ENCODE results near the gene PABPN1. TPM values are rescaled to one million over a fixed set of nuclear protein-coding genes. Genes with fewer than 3 reads are reported as not detected.

PABPN1 gene
- total and polyA plus RNA-seq, 2 of the 13 experiments (the other 11 are each of a cell fraction or from before 2014, with no cell fraction given) = 233 to 524 TPM

DNA sequence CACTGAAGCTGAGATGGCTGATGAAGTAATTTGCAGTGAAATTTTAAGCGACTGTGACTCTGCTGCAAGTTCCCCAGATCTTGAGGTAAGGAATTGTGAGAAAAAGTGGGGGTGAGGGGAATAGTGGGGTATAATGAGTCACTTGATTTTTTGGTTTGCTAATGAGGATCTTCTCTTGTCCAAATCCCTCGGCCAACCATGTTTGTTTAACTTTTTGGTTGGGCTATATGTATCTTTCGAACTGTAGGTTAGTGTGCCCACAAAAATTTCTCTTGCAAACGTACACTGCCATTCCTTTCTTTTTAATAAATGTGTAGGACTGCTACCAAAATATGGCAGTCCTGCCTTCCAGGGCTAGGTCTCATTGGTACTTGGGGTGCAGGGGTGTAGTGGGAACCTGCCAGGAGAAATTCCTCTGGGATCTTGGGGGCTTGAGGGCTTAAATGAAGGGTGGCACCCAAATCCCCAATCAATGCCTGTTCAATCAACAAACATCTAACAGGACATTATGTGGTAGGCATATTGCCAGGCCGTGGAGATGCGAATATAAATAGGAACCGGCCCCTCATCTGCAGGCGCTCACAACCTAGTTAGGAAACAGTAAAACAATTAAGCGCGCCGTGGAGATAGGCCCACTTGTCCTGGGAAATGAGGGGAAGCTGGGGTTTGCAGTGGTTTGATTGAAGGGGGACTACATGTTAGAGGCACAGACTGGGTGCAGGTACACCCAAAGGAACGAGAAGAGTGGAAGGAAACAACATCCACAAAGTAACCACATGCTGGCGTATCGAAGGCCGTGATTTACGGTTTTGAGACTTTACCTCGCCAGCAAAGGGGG lies 1.3 kb upstream of the PABPN1 start (continued):
- TF ChIP-seq, protein P1, sequence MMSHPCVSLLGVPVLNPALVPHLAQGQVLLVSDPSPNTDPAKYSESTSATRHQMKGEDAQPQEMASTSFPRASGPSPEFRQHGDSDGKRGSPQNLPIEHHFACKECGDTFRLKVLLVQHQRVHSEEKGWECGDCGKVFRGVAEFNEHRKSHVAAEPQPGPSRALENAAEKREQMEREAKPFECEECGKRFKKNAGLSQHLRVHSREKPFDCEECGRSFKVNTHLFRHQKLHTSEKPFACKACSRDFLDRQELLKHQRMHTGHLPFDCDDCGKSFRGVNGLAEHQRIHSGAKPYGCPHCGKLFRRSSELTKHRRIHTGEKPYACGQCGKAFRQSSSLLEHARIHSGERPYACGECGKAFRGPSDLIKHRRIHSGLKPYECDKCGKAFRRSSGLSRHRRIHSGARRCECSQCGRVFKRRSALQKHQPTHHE (CRISPR knock-in tag; IDR thresholded peaks at IDR 0.05; ENCODE audit: borderline replicate concordance) = peak; percentile 47; the same call in 1 of the 2 replicates
- TF ChIP-seq JARID2 (CRISPR knock-in tag; IDR thresholded peaks at IDR 0.05; ENCODE audit: insufficient replicate concordance) = no peak
- TF ChIP-seq, protein P2, sequence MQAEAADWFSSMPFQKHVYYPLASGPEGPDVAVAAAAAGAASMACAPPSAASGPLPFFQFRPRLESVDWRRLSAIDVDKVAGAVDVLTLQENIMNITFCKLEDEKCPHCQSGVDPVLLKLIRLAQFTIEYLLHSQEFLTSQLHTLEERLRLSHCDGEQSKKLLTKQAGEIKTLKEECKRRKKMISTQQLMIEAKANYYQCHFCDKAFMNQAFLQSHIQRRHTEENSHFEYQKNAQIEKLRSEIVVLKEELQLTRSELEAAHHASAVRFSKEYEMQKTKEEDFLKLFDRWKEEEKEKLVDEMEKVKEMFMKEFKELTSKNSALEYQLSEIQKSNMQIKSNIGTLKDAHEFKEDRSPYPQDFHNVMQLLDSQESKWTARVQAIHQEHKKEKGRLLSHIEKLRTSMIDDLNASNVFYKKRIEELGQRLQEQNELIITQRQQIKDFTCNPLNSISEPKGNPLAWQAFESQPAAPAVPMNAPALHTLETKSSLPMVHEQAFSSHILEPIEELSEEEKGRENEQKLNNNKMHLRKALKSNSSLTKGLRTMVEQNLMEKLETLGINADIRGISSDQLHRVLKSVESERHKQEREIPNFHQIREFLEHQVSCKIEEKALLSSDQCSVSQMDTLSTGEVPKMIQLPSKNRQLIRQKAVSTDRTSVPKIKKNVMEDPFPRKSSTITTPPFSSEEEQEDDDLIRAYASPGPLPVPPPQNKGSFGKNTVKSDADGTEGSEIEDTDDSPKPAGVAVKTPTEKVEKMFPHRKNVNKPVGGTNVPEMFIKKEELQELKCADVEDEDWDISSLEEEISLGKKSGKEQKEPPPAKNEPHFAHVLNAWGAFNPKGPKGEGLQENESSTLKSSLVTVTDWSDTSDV (CRISPR knock-in tag; IDR thresholded peaks at IDR 0.05) = peak; percentile 84; the same call in 1 of the 2 replicates
- TF ChIP-seq, protein P3, sequence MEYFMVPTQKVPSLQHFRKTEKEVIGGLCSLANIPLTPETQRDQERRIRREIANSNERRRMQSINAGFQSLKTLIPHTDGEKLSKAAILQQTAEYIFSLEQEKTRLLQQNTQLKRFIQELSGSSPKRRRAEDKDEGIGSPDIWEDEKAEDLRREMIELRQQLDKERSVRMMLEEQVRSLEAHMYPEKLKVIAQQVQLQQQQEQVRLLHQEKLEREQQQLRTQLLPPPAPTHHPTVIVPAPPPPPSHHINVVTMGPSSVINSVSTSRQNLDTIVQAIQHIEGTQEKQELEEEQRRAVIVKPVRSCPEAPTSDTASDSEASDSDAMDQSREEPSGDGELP (IDR thresholded peaks at IDR 0.05; ENCODE audit: borderline replicate concordance, low read depth) = no peak
- TF ChIP-seq, protein P4, sequence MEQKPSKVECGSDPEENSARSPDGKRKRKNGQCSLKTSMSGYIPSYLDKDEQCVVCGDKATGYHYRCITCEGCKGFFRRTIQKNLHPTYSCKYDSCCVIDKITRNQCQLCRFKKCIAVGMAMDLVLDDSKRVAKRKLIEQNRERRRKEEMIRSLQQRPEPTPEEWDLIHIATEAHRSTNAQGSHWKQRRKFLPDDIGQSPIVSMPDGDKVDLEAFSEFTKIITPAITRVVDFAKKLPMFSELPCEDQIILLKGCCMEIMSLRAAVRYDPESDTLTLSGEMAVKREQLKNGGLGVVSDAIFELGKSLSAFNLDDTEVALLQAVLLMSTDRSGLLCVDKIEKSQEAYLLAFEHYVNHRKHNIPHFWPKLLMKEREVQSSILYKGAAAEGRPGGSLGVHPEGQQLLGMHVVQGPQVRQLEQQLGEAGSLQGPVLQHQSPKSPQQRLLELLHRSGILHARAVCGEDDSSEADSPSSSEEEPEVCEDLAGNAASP (CRISPR knock-in tag; IDR thresholded peaks at IDR 0.05; ENCODE audit: borderline replicate concordance) = 0 out of 2 replicates have a peak, but pooled peaks have one; percentile 6
- TF ChIP-seq ZNF441 (CRISPR knock-in tag; IDR thresholded peaks at IDR 0.05; ENCODE audit: borderline replicate concordance) = no peak
- no peak; the same call in 1 of the 2 replicates for TF ChIP-seq ZNF124 (CRISPR knock-in tag; IDR thresholded peaks at IDR 0.05)
- peak; percentile 15 for TF ChIP-seq CCAR2 (optimal IDR thresholded peaks at IDR 0.05; ENCODE audit: low read depth, low read length)
- peak; percentile 92; the same call in 1 of the 2 replicates for TF ChIP-seq NFIB (CRISPR knock-in tag; IDR thresholded peaks at IDR 0.05; ENCODE audit: borderline replicate concordance)
- peak; percentile 43; the same call in 1 of the 2 replicates for TF ChIP-seq CC2D1A (CRISPR knock-in tag; IDR thresholded peaks at IDR 0.05)
- no peak for TF ChIP-seq ZNF841 (CRISPR knock-in tag; IDR thresholded peaks at IDR 0.05; ENCODE audit: borderline replicate concordance)
- TF ChIP-seq ZNF3 (CRISPR knock-in tag; IDR thresholded peaks at IDR 0.05) = peak; percentile 50; the same call in 1 of the 2 replicates
- TF ChIP-seq, protein P5, sequence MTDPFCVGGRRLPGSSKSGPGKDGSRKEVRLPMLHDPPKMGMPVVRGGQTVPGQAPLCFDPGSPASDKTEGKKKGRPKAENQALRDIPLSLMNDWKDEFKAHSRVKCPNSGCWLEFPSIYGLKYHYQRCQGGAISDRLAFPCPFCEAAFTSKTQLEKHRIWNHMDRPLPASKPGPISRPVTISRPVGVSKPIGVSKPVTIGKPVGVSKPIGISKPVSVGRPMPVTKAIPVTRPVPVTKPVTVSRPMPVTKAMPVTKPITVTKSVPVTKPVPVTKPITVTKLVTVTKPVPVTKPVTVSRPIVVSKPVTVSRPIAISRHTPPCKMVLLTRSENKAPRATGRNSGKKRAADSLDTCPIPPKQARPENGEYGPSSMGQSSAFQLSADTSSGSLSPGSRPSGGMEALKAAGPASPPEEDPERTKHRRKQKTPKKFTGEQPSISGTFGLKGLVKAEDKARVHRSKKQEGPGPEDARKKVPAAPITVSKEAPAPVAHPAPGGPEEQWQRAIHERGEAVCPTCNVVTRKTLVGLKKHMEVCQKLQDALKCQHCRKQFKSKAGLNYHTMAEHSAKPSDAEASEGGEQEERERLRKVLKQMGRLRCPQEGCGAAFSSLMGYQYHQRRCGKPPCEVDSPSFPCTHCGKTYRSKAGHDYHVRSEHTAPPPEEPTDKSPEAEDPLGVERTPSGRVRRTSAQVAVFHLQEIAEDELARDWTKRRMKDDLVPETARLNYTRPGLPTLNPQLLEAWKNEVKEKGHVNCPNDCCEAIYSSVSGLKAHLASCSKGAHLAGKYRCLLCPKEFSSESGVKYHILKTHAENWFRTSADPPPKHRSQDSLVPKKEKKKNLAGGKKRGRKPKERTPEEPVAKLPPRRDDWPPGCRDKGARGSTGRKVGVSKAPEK (CRISPR knock-in tag; IDR thresholded peaks at IDR 0.05; ENCODE audit: borderline replicate concordance) = peak; percentile 90; the same call in 1 of the 2 replicates
- TF ChIP-seq ZNF891 (CRISPR knock-in tag; IDR thresholded peaks at IDR 0.05) = 0 out of 2 replicates have a peak, but pooled peaks have one; percentile 66
- TF ChIP-seq GTF3A (CRISPR knock-in tag; conservative IDR thresholded peaks at IDR 0.05) = no peak
- TF ChIP-seq MXI1 (IDR thresholded peaks at IDR 0.05; ENCODE audit: borderline replicate concordance, low read depth, low read length) = no peak
- TF ChIP-seq ZNF775 (CRISPR knock-in tag; IDR thresholded peaks at IDR 0.05; ENCODE audit: borderline replicate concordance) = no peak
- no peak for TF ChIP-seq PLRG1 (conservative IDR thresholded peaks at IDR 0.05)
- no peak for TF ChIP-seq AHR (CRISPR knock-in tag; IDR thresholded peaks at IDR 0.05)
- TF ChIP-seq ZNF20 (CRISPR knock-in tag; IDR thresholded peaks at IDR 0.05) = no peak
